ENCODE data around the gene CFAP53. TPM values are rescaled to one million over a fixed set of nuclear protein-coding genes. Genes with fewer than 3 reads are reported as not detected.

Gene CFAP53
- total RNA-seq, 8 experiments from 2014 or later, result 0.41 to 6.3 (median 1.6) TPM

- H3K4me3 ChIP-seq, result peak within 1 kb of the TSS; percentile 46 to 63 (median 51)
- H3K4me1 ChIP-seq (replicated peaks in 1 of 2), result peaks cover 0 to 13% of the 10 kb centered on the region in 2 donors
- peak; percentile 64 to 95 (median 91) for ATAC-seq (replicated peaks in 6 of 8)
- in situ Hi-C loops (cut with MboI; ENCODE audit: low pct_unique_long_range_greater_than_20kb in 2 of 9, low sequenced_read_pairs in 9 of 9, unreplicated experiment in 9 of 9), result no loop called here
- 0 to 4% (median 1%) methylated on average over 3 to 24 of the region's 115 CpGs; no CpG with 5 or more reads in 5 of the 10 experiments for WGBS, 10 experiments
- H3K27ac ChIP-seq, result no peak within 1 kb of the TSS
Measured at GRCh38 chr18:50194631-50195532, 71.4 kb downstream of the CFAP53 start, which contains the start of gene MYO5B. Gene MYO5B, minus strand, starts transcription at chr18:50195147. Its CDS starts 354 bp downstream, at chr18:50194793.

GRCh38 chr18:50193796-50194630 lies 72.3 kb downstream of the CFAP53 start:
- in situ Hi-C loops (cut with MboI; ENCODE audit: low pct_unique_long_range_greater_than_20kb in 2 of 9, low sequenced_read_pairs in 9 of 9, unreplicated experiment in 9 of 9), result no loop called here
- peak in 7 of 8 experiments; percentile 4 to 37 (median 23) for ATAC-seq (replicated peaks in 6 of 8)
- peak overlapping the region; percentile 46 to 63 (median 51) for H3K4me3 ChIP-seq
- no peak overlapping the region for H3K27ac ChIP-seq
- WGBS, 10 experiments, result 0 to 2% (median 0%) methylated on average over 1 to 16 of the region's 68 CpGs; no CpG with 5 or more reads in 5 of the 10 experiments
- H3K4me1 ChIP-seq (replicated peaks in 1 of 2), result peaks cover 0 to 13% of the 10 kb centered on the region in 2 donors

- H3K4me1 ChIP-seq (replicated peaks in 1 of 2), result peaks cover 0 to 13% of the 10 kb centered on the region in 2 donors
- peak overlapping the region in 1 of 5 donors; percentile 62 for H3K4me3 ChIP-seq
- H3K27ac ChIP-seq, result no peak overlapping the region
- in situ Hi-C loops (cut with MboI; ENCODE audit: low pct_unique_long_range_greater_than_20kb in 2 of 9, low sequenced_read_pairs in 9 of 9, unreplicated experiment in 9 of 9), result no loop called here
- 2 to 50% (median 14%) methylated on average over 1 to 10 of the region's 31 CpGs; no CpG with 5 or more reads in 6 of the 10 experiments for WGBS, 10 experiments
- peak in 2 of 8 experiments; percentile 20 for ATAC-seq (replicated peaks in 6 of 8)
Measured at GRCh38 chr18:50192995-50193795, 73.1 kb downstream of the CFAP53 start.

GRCh38 chr18:50190926-50191325 lies 75.4 kb downstream of the CFAP53 start:
- 0 to 40% (median 11%) methylated on average over 1 of the region's 1 CpG; no CpG with 5 or more reads in 3 of the 10 experiments for WGBS, 10 experiments
- Histone ChIP-seq H3K4me1 (replicated peaks in 1 of 2) (peaks cover 0 to 13% of the 10 kb centered on the region in 2 donors), H3K4me3 (no peak overlapping the region), H3K27ac (no peak overlapping the region)
- in situ Hi-C loops (cut with MboI; ENCODE audit: low pct_unique_long_range_greater_than_20kb in 2 of 9, low sequenced_read_pairs in 9 of 9, unreplicated experiment in 9 of 9), result no loop called here
- no peak for ATAC-seq (replicated peaks in 6 of 8)

GRCh38 chr18:50190236-50190635 lies 76.1 kb downstream of the CFAP53 start:
- peaks cover 0 to 11% of the 10 kb centered on the region in 2 donors for H3K4me1 ChIP-seq (replicated peaks in 1 of 2)
- 0 to 33% (median 8%) methylated on average over 1 of the region's 1 CpG; no CpG with 5 or more reads in 2 of the 10 experiments for WGBS, 10 experiments
- no peak overlapping the region for H3K27ac ChIP-seq
- H3K4me3 ChIP-seq, result no peak overlapping the region
- ATAC-seq (replicated peaks in 6 of 8), result peak in 1 of 8 experiments; percentile 37
- in situ Hi-C loops (cut with MboI; ENCODE audit: low pct_unique_long_range_greater_than_20kb in 2 of 9, low sequenced_read_pairs in 9 of 9, unreplicated experiment in 9 of 9), result no loop called here

GRCh38 chr18:50189160-50189559 lies 77.1 kb downstream of the CFAP53 start:
- no peak overlapping the region for H3K27ac ChIP-seq
- no peak overlapping the region for H3K4me3 ChIP-seq
- in situ Hi-C loops (cut with MboI; ENCODE audit: low pct_unique_long_range_greater_than_20kb in 2 of 9, low sequenced_read_pairs in 9 of 9, unreplicated experiment in 9 of 9), result no loop called here
- WGBS, 10 experiments, result 20 to 63% (median 50%) methylated on average over 1 of the region's 1 CpG; no CpG with 5 or more reads in 5 of the 10 experiments
- no peak for ATAC-seq (replicated peaks in 6 of 8)
- peaks cover 0 to 9% of the 10 kb centered on the region in 2 donors for H3K4me1 ChIP-seq (replicated peaks in 1 of 2)

- 9 to 87% (median 80%) methylated on average over 1 to 4 of the region's 6 CpGs; no CpG with 5 or more reads in 3 of the 10 experiments for WGBS, 10 experiments
- ATAC-seq (replicated peaks in 6 of 8), result no peak
- in situ Hi-C loops (cut with MboI; ENCODE audit: low pct_unique_long_range_greater_than_20kb in 2 of 9, low sequenced_read_pairs in 9 of 9, unreplicated experiment in 9 of 9), result no loop called here
Measured at GRCh38 chr18:50188652-50189051, 77.6 kb downstream of the CFAP53 start.

GRCh38 chr18:50187659-50188058 lies 78.6 kb downstream of the CFAP53 start:
- in situ Hi-C loops (cut with MboI; ENCODE audit: low pct_unique_long_range_greater_than_20kb in 2 of 9, low sequenced_read_pairs in 9 of 9, unreplicated experiment in 9 of 9), result no loop called here

More at GRCh38 chr18:50188652-50189051, 77.6 kb downstream of the CFAP53 start:
- no peak overlapping the region for H3K4me3 ChIP-seq
- no peak overlapping the region for H3K27ac ChIP-seq
- peaks cover 0 to 5% of the 10 kb centered on the region in 2 donors for H3K4me1 ChIP-seq (replicated peaks in 1 of 2)

GRCh38 chr18:50186385-50186784 lies 79.9 kb downstream of the CFAP53 start:
- no peaks in the 10 kb centered on the region for H3K4me1 ChIP-seq (replicated peaks in 1 of 2)
- no peak for ATAC-seq (replicated peaks in 6 of 8)
- no peak overlapping the region for H3K4me3 ChIP-seq
- no peak overlapping the region for H3K27ac ChIP-seq
- WGBS, 10 experiments, result 0 to 100% (median 100%) methylated on average over 1 of the region's 1 CpG; no CpG with 5 or more reads in 5 of the 10 experiments
- in situ Hi-C loops (cut with MboI; ENCODE audit: low pct_unique_long_range_greater_than_20kb in 2 of 9, low sequenced_read_pairs in 9 of 9, unreplicated experiment in 9 of 9), result no loop called here

More at GRCh38 chr18:50187659-50188058, 78.6 kb downstream of the CFAP53 start:
- no peak for ATAC-seq (replicated peaks in 6 of 8)
- 27 to 100% (median 90%) methylated on average over 1 to 3 of the region's 3 CpGs; no CpG with 5 or more reads in 2 of the 10 experiments for WGBS, 10 experiments
- no peaks in the 10 kb centered on the region for H3K4me1 ChIP-seq (replicated peaks in 1 of 2)
- no peak overlapping the region for H3K4me3 ChIP-seq
- H3K27ac ChIP-seq, result no peak overlapping the region

GRCh38 chr18:50183556-50183955 lies 82.7 kb downstream of the CFAP53 start:
- peak in 2 of 8 experiments; percentile 44 to 45 for ATAC-seq (replicated peaks in 6 of 8)
- Histone ChIP-seq H3K27ac (no peak overlapping the region), H3K4me3 (no peak overlapping the region), H3K4me1 (replicated peaks in 1 of 2) (no peaks in the 10 kb centered on the region)
- 33 to 100% methylated on average over 1 to 3 of the region's 5 CpGs; no CpG with 5 or more reads in 8 of the 10 experiments for WGBS, 10 experiments
- in situ Hi-C loops (cut with MboI; ENCODE audit: low pct_unique_long_range_greater_than_20kb in 2 of 9, low sequenced_read_pairs in 9 of 9, unreplicated experiment in 9 of 9), result no loop called here

GRCh38 chr18:50182511-50182910 lies 83.8 kb downstream of the CFAP53 start:
- Histone ChIP-seq H3K27ac (no peak overlapping the region), H3K4me1 (replicated peaks in 1 of 2) (no peaks in the 10 kb centered on the region), H3K4me3 (no peak overlapping the region)
- no peak for ATAC-seq (replicated peaks in 6 of 8)
- WGBS, 10 experiments, result 0 to 100% (median 70%) methylated on average over 1 of the region's 1 CpG; no CpG with 5 or more reads in 1 of the 10 experiments
- in situ Hi-C loops (cut with MboI; ENCODE audit: low pct_unique_long_range_greater_than_20kb in 2 of 9, low sequenced_read_pairs in 9 of 9, unreplicated experiment in 9 of 9), result no loop called here

GRCh38 chr18:50181590-50181989 lies 84.7 kb downstream of the CFAP53 start:
- peak in 1 of 8 experiments; percentile 35 for ATAC-seq (replicated peaks in 6 of 8)
- H3K4me3 ChIP-seq, result no peak overlapping the region
- H3K27ac ChIP-seq, result no peak overlapping the region
- in situ Hi-C loops (cut with MboI; ENCODE audit: low pct_unique_long_range_greater_than_20kb in 2 of 9, low sequenced_read_pairs in 9 of 9, unreplicated experiment in 9 of 9), result no loop called here
- 0 to 100% (median 54%) methylated on average over 1 to 2 of the region's 2 CpGs; no CpG with 5 or more reads in 2 of the 10 experiments for WGBS, 10 experiments
- H3K4me1 ChIP-seq (replicated peaks in 1 of 2), result no peaks in the 10 kb centered on the region
